Measurements from ENCODE around the gene PUS7.

Gene PUS7

GRCh38 chr7:105521717-105522463 is at the start of gene PUS7:
TSS of gene PUS7 (minus strand) at chr7:105522271. CDS start at chr7:105508512, 13,759 bp downstream.
- TF ChIP-seq CTCF (conservative IDR thresholded peaks at IDR 0.05), result no peak
- H3K27ac ChIP-seq, result peak within 1 kb of the TSS; percentile 96

GRCh38 chr7:105567821-105568220 is 45.8 kb upstream of the PUS7 start:
- TF ChIP-seq CTCF (conservative IDR thresholded peaks at IDR 0.05), result no peak
- no peak overlapping the region for H3K27ac ChIP-seq

GRCh38 chr7:105567024-105567423 is 45.0 kb upstream of the PUS7 start:
- H3K27ac ChIP-seq, result no peak overlapping the region; the same call in 1 of the 2 replicates
- no peak for TF ChIP-seq CTCF (conservative IDR thresholded peaks at IDR 0.05)

DNA sequence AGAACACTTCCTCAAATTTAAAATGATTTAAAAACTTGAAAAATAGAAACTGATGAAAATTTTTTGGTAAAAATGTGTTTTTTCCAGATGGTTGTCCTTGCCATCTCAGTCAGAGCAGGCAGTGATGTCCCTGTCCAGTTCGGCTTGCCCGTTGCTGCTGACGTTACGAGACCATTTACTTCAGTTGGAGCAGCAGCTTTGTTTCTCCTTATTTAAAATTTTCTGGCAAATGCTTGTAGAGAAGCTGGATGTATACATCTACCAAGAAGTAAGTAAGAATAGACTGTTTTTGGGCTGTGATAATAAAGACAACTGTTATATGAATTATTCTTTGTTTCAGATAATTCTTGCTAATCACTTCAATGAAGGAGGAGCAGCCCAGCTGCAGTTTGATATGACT is 43.1 kb upstream of the PUS7 start:
- TF ChIP-seq CTCF (conservative IDR thresholded peaks at IDR 0.05), result no peak
- H3K27ac ChIP-seq, result no peak overlapping the region

GRCh38 chr7:105559926-105560325 is 37.9 kb upstream of the PUS7 start:
- TF ChIP-seq CTCF (conservative IDR thresholded peaks at IDR 0.05), result no peak
- H3K27ac ChIP-seq, result no peak overlapping the region

GRCh38 chr7:105538339-105538738 is 16.3 kb upstream of the PUS7 start:
- no peak overlapping the region for H3K27ac ChIP-seq
- no peak for TF ChIP-seq CTCF (conservative IDR thresholded peaks at IDR 0.05)

DNA sequence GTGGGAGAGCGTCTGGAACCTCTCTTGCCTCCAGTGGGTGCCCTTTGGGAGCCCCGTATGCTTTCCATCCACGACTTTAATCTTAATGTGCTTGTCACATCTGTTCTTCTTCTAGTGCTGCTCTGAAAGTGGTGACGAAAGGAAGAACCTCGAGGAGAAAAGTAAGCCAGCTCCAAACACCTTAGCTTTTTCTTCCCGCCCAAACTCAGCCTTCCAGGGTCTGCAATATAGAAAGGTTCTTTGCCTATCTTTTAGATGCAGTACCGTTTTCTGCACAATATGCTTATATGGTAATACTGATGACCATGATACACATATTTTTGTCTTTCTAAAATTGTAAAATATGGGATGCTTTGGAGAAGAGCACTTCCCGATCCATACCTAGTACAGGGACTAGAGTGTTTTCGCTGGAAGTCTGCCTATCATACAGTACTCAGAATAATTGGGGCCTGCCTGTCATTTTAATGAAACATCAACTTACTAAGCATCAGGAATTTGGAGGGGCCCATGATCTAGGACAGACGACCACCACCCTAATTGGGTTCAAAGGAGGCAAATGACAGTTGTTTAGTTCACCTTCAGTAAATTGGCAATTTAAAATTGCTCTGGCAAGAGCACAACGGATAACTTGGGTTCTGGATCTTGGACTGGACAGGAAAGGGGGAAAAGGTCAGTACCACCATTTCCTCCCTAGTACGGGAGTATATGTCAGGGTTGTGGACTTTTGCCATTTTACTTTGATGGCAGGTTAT is 10.8 kb upstream of the PUS7 start:
- TF ChIP-seq CTCF (conservative IDR thresholded peaks at IDR 0.05), result no peak

More for the DNA sequence above, 10.8 kb upstream of the PUS7 start:
- peak overlapping the region; percentile 89 for H3K27ac ChIP-seq
